IPS-20b (cell line): ENCODE results near the gene NNMT.

Experiments used
- H3K27ac ChIP-seq: one replicate; pipeline ENCODE4 v1.5.1; 2013; ENCODE audit warnings: low read length
- H3K27me3 ChIP-seq: 2 replicates; pipeline ENCODE4 v1.6.1; 2013; ENCODE audit warnings: mild to moderate bottlenecking, low read length, inconsistent platforms; ENCODE audit not compliant: insufficient read depth
- H3K36me3 ChIP-seq: 2 replicates; pipeline ENCODE4 v1.6.1; 2013; ENCODE audit warnings: low read depth, mild to moderate bottlenecking, inconsistent platforms, low read length, moderate library complexity; ENCODE audit not compliant: insufficient read depth
- H3K4me1 ChIP-seq: 2 replicates; pipeline ENCODE4 v1.6.1; 2013; ENCODE audit warnings: mild to moderate bottlenecking, control low read depth, inconsistent platforms, low read length, moderate library complexity; ENCODE audit not compliant: insufficient read depth
- H3K4me3 ChIP-seq: 2 replicates; pipeline ENCODE4 v1.5.1; 2013; ENCODE audit warnings: mild to moderate bottlenecking, low read length, inconsistent platforms
- H3K9ac ChIP-seq: 2 replicates; pipeline ENCODE4 v1.6.1; 2013; ENCODE audit warnings: low read depth, mild to moderate bottlenecking, inconsistent platforms, low read length, moderate library complexity
- H3K9me3 ChIP-seq: 2 replicates; pipeline ENCODE4 v1.6.1; 2013; ENCODE audit warnings: mild to moderate bottlenecking, low read depth, low read length, inconsistent platforms; ENCODE audit not compliant: insufficient read depth

The NNMT gene

DNA sequence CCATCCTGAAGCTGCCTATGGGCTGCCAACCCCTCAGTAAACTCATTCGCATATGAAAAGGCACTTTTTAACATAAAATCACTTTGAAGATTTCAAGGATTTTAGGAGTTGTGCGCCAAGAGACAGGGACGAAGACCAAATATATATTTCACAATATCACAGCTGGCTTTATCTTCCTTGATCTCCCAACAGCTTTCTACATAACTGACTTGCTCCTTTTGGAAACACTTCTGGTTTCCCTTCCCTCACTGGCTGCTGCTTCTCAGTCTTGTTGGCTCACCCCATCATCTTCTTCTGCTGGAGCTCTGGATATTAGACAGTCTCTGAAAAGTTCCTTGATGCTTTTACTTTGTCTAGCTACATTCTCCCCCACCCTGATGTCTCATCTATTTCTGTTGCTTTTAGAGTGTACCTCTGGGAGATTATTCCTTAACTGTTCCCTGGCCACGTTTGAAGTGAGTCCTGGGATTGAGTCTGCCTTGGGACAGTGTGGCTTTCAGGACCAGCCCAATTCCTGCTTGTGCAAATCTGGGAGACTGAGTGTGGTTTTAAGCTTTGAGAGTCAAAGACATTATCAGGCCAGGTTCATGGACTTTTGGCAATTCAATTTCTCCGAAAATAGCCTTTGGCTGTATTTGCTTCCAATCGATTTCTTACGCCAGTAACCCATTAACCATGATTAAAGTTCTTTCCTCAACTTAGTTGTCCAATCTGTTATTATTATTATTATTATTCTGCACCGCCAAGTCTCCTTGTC lies 30.9 kb upstream of the NNMT start:
- Histone ChIP-seq H3K4me3 (no peak overlapping the region), H3K9ac (no peak overlapping the region), H3K27me3 (no peaks in the 10 kb centered on the region), H3K4me1 (no peaks in the 10 kb centered on the region), H3K36me3 (no peaks in the 10 kb centered on the region), H3K27ac (no peak overlapping the region), H3K9me3 (no peaks in the 10 kb centered on the region)

DNA sequence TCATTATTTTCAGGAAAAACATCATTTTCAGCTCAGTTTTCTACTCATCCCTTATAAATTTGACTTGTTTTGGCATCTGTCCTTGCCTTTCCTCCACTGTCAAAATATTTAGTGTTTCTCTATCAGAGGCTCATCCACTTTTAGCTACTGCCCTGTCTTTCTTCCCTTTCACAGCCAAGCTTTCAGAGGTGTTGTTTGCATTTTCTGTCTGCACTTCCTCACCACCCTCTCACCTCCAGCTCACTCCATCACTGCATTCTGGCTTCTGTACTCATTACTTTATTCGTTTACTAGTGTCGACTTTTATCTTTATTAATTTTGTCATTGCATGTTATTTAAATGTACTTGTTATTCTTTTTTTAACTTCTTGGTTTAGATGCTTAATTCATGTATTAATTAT lies 26.7 kb upstream of the NNMT start:
- Histone ChIP-seq H3K9me3 (no peaks in the 10 kb centered on the region), H3K4me1 (no peaks in the 10 kb centered on the region), H3K36me3 (no peaks in the 10 kb centered on the region), H3K27ac (no peak overlapping the region), H3K4me3 (no peak overlapping the region), H3K27me3 (no peaks in the 10 kb centered on the region), H3K9ac (no peak overlapping the region)

DNA sequence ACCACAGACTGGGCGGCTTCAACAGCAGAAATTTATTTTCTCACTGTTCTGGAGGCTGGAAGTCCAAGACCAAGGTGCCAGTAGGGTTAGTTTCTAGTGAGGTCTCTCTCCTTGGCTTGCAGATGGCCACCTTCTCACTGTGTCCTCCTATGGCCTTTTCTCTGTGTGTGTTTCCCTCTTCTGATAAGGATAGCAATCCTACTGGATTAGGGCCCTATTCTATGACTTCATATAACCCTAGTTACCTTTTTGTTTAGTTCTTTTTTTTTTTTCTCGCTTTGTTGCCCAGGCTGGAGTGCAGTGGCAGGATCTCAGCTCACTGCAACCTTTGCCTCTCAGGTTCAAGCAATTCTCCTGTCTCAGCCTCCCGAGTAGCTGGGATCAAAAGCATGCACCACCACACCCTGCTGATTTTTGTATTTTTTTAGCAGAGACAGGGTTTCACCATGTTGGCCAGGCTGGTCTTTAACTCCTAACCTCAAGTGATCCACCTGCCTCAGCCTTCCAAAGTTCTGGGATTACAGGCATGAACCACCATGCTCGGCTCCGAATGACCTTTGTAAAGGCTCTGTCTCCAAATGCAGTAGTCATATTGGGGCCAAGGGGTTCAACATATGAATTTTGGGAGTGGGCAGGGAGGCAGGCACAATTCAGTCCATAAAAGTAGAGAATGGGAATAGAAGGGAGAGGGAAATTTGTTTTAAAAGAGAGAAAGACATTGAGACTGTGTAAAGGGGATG lies 25.5 kb upstream of the NNMT start:
- H3K4me1 ChIP-seq: no peaks in the 10 kb centered on the region
- H3K4me3 ChIP-seq: no peak overlapping the region
- 0 out of 2 replicates have a peak, but pooled peaks cover 2% of the 10 kb centered on the region for H3K27me3 ChIP-seq
- no peak overlapping the region for H3K9ac ChIP-seq
- no peak overlapping the region for H3K27ac ChIP-seq
- no peaks in the 10 kb centered on the region for H3K36me3 ChIP-seq
- H3K9me3 ChIP-seq: no peaks in the 10 kb centered on the region

DNA sequence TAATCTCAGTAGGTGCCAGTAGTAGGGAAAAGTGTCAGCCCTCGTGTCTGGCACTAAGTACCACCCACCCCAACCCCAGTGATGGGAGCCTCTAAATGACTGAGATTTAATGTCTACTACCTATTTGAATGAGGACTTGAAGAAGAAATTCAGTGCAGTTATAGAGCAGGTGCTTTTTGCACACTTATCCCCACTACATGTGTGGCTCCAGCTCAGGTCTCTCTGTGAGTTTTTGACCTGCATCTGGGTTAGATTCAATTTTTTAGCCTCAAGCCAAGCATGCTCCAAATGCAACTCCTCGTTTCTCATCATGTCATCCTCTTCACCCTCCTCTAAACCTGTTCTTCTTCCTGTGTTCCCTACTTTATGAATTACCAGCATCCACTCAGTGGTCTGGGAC lies 24.9 kb upstream of the NNMT start:
- Histone ChIP-seq H3K27ac (no peak overlapping the region), H3K4me3 (no peak overlapping the region), H3K9me3 (no peaks in the 10 kb centered on the region), H3K27me3 (0 out of 2 replicates have a peak, but pooled peaks cover 2% of the 10 kb centered on the region), H3K9ac (no peak overlapping the region), H3K36me3 (no peaks in the 10 kb centered on the region), H3K4me1 (no peaks in the 10 kb centered on the region)

DNA sequence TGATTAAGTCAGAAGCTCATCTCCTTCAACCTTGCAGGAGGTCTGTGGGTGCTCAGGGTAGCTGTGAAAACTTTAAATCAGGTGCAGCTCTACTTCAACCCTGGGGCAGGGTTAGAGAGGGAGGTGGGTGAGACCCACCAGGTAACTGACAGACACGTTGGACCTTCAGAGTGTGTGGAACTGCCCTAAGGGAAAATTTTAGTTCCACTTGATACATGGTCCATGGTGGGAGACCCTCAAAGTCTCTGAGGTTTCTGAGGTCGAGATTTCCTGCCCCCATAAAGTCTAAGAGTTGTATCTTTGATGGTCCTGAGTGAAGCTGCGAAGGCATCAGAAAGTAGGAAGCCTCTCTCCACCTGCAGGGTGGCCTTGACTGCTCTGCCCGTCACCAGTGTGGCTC lies 23.9 kb upstream of the NNMT start:
- Histone ChIP-seq H3K4me1 (no peaks in the 10 kb centered on the region), H3K27me3 (0 out of 2 replicates have a peak, but pooled peaks cover 2% of the 10 kb centered on the region), H3K27ac (no peak overlapping the region), H3K9ac (no peak overlapping the region), H3K36me3 (no peaks in the 10 kb centered on the region), H3K9me3 (no peaks in the 10 kb centered on the region), H3K4me3 (no peak overlapping the region)

DNA sequence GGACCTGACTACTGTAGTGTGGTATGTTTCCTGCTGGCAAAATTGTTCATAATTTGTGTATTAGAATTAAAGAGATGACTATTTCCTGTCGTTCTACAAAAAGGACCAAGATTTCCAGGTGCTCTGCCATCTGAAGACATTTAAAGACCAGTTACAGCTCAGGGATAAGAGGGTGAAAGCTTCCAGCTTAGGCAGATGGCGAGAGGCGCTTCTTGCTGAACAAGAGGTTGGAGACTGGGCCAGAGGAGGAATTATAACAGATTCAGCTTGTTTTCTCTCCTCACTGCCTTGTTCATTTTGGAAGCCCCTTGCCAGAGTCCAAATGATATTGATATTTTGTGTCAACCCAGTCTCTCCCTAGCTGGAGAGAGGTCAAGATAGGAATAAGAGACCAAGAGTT lies 23.1 kb upstream of the NNMT start:
- H3K27me3 ChIP-seq: 0 out of 2 replicates have a peak, but pooled peaks cover 2% of the 10 kb centered on the region

DNA sequence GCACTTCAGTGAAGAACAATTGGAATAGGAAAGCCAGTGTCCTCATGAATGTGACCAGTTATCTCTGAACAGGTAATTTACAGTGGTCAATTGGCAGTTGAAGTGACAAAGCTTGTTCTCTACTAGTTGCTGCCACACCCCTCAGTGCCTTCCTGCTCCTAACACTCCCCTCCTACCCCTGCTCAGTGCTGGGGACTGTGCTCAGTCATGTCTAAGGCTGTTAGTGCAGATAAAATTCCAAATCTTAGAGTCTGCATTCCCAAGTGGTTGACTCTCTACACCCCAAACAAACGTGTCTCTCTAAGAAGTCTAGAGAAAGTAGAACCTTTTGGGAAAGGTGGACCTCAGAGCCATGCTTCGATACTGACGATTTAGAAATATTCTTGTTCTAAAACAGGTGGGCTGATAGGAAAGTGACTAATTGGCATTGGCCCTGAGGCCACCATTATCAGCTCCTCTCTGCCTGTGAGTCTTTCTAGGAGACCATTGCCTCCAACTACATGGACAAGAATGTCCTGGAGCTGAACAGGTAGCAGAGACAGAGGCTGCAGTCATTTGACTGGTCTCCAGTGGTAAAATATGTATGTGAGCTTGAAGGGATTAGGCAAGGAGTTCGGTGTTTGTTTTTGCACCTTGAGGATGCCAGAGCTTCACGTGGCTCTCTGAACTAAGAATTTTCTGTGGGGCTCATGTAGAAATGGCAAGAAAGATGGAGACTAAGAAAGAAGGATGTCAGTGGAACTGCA lies 22.1 kb upstream of the NNMT start:
- no peak overlapping the region for H3K4me3 ChIP-seq
- no peaks in the 10 kb centered on the region for H3K9me3 ChIP-seq
- no peaks in the 10 kb centered on the region for H3K4me1 ChIP-seq
- H3K27ac ChIP-seq: no peak overlapping the region
- no peaks in the 10 kb centered on the region for H3K36me3 ChIP-seq
- H3K9ac ChIP-seq: no peak overlapping the region
- H3K27me3 ChIP-seq: 0 out of 2 replicates have a peak, but pooled peaks cover 2% of the 10 kb centered on the region

More for the DNA sequence above, 23.1 kb upstream of the NNMT start:
- Histone ChIP-seq H3K27ac (no peak overlapping the region), H3K4me3 (no peak overlapping the region), H3K36me3 (no peaks in the 10 kb centered on the region), H3K9ac (no peak overlapping the region), H3K4me1 (no peaks in the 10 kb centered on the region), H3K9me3 (no peaks in the 10 kb centered on the region)

DNA sequence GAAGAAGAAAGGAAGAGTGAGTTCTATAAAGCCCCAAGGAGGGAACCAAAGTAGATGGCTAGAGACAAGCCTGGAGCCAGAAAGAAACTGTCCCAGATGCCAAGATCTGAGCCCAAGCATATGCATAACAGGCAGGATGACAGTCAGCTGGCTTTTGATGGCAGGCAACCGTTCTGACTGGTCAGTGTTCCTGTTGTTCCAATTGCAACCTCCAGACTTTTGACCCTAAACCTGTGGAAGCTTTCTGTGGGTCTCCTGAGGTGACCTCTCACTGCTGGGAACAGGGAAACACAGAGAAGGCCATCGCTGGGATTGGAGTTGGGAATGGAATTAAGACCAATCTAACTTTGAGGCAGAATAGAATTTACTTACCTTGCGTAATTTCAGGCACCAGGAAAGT lies 21.6 kb upstream of the NNMT start:
- Histone ChIP-seq H3K9me3 (no peaks in the 10 kb centered on the region), H3K4me3 (no peak overlapping the region), H3K36me3 (no peaks in the 10 kb centered on the region), H3K4me1 (no peaks in the 10 kb centered on the region), H3K27ac (no peak overlapping the region), H3K9ac (no peak overlapping the region), H3K27me3 (0 out of 2 replicates have a peak, but pooled peaks cover 2% of the 10 kb centered on the region)

DNA sequence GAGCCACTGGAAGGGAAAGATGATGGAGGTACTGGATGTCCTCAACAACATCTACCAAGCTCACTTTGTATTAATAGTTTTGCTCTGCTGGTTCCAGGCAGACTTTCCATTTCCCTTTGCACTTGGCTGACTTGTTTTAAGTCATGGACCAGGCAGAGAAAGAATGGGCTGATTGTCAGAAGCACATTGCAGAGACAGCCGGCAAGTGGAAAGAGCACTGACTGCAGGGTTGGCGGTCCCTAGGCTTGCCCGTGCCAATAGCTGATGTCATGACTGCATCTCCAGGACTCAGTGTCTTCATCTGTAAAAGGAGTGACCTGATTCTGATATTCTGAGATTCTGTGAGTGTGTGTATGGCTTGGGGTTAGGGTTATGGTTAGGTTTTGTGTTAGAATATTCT lies 20.9 kb upstream of the NNMT start:
- H3K4me1 ChIP-seq: no peaks in the 10 kb centered on the region
- H3K27ac ChIP-seq: no peak overlapping the region
- H3K27me3 ChIP-seq: 0 out of 2 replicates have a peak, but pooled peaks cover 2% of the 10 kb centered on the region
- H3K9ac ChIP-seq: no peak overlapping the region
- no peaks in the 10 kb centered on the region for H3K9me3 ChIP-seq
- H3K36me3 ChIP-seq: no peaks in the 10 kb centered on the region
- H3K4me3 ChIP-seq: no peak overlapping the region

DNA sequence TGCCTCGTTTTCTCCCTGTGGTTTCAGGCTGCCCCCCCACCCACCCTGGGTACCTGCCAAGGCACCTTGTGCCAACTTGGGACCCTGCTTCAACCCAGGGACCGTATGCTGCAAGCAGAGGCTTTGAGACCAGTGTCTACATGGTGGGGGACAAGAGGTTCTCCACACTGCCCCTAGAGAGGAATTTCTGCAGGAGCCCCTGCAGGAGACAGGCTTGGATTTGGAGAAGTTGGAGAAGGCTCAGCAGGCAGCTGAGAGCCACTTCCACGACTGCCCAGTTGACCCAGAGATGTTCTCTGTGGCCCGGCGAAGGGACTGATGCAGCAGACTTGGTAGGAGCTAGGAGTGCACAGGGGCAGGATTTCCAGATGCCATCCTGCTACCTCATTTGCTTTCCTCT lies 20.1 kb upstream of the NNMT start:
- Histone ChIP-seq H3K4me3 (no peak overlapping the region), H3K9ac (no peak overlapping the region), H3K9me3 (no peaks in the 10 kb centered on the region), H3K36me3 (no peaks in the 10 kb centered on the region), H3K27me3 (0 out of 2 replicates have a peak, but pooled peaks cover 2% of the 10 kb centered on the region), H3K27ac (no peak overlapping the region), H3K4me1 (0 out of 2 replicates have a peak, but pooled peaks cover 3% of the 10 kb centered on the region)

DNA sequence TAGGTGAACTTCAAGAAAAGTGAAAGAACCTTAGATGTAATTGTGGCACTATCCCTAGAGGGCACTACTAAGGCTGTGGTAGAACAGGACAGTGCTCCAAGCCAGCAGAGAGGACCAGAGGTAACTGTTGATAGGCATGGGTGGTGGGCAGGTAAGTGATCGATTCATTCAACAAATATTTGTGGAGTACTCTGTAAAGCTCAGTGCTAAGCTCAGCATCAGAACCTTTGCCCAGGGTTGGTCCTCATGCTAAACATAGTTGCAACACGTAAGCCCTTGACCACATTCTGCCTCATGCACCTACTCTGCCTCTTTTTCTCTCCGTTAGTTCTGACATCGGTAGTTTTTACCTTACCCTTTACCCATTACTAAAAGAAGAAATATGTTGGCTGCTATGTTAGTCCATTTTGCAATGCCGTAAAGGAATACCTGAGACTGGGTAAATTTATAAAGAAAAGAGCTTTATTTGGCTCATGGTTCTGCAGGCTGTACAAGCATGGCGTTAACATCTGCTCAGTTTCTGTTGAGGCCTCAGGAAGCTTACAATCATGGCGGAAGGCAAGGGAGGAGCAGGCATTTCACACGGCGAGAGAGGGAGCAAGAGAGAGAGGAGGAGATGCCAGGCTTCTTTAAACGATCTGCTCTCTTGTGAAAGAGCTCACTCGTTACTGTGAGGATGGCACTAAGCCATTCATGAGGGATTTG lies 18.4 kb upstream of the NNMT start:
- Histone ChIP-seq H3K9me3 (no peaks in the 10 kb centered on the region), H3K36me3 (no peaks in the 10 kb centered on the region), H3K27ac (no peak overlapping the region), H3K9ac (no peak overlapping the region), H3K4me1 (0 out of 2 replicates have a peak, but pooled peaks cover 4% of the 10 kb centered on the region), H3K4me3 (no peak overlapping the region), H3K27me3 (0 out of 2 replicates have a peak, but pooled peaks cover 2% of the 10 kb centered on the region)
